ENCODE data around the gene ENAM.

GRCh38 chr4:70634482-70634881, 5.9 kb downstream of the ENAM start:
- TF ChIP-seq CTCF (IDR thresholded peaks at IDR 0.05; ENCODE audit: low read length) (no peak), EZH2 (IDR thresholded peaks at IDR 0.05; ENCODE audit: borderline replicate concordance, low read length) (no peak)

All from OCI-LY1 (cell line).